ENCODE measurements around the gene SCYL2.

The SCYL2 gene

DNA sequence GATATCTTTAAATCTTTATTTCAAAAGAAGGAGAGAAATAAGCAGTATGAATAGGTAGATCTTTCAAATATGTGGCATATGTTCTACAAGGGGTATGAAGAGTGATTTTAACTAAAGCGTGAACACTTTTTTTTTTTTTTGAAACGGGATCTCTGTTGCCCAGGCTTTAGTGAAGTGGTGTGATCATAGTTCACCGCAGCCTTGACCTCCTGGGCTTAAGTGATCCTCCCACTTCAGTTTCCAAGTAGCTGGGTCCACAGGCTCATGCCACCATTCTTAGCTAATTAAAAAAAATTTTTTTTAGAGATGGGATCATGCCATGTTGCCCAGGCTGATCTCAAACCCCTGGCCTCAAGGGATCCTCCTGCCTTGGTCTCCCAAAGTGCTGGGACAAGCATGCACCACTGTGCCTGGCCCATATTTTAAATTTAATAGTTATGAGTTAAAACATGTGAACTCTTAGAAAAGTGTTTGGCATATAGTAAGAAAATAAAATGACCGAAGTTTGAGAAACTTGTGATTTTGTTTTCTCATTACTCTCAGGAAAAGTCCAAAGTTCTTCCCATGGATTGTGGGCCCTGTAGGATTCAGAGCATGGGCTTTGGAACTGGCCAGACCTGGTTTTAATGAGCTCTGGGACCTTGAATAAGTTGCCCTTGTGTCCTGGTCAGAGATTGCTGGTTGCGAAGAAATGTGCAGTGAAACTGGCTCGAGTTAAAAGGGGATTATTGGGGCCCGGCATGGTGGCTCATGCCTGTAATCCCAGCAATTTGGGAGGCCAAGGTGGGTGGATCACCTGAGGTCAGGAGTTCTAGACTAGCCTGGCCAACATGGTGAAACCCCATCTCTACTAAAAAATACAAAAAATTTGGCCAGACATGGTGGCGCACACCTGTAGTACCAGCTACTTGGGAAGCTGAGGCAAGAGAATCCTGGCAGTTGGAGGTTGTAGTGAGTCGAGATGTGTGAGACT lies 116.9 kb downstream of the SCYL2 start:
- TF ChIP-seq, protein P1, sequence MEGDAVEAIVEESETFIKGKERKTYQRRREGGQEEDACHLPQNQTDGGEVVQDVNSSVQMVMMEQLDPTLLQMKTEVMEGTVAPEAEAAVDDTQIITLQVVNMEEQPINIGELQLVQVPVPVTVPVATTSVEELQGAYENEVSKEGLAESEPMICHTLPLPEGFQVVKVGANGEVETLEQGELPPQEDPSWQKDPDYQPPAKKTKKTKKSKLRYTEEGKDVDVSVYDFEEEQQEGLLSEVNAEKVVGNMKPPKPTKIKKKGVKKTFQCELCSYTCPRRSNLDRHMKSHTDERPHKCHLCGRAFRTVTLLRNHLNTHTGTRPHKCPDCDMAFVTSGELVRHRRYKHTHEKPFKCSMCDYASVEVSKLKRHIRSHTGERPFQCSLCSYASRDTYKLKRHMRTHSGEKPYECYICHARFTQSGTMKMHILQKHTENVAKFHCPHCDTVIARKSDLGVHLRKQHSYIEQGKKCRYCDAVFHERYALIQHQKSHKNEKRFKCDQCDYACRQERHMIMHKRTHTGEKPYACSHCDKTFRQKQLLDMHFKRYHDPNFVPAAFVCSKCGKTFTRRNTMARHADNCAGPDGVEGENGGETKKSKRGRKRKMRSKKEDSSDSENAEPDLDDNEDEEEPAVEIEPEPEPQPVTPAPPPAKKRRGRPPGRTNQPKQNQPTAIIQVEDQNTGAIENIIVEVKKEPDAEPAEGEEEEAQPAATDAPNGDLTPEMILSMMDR (IDR thresholded peaks at IDR 0.05), result no peak
- H3K27ac ChIP-seq, result no peak overlapping the region
- H3K4me1 ChIP-seq (ENCODE audit: control insufficient read depth in 1 of 2, insufficient read depth in 1 of 2, low read depth in 1 of 2, low read length in 1 of 2), result no peaks in the 10 kb centered on the region
- no peaks in the 10 kb centered on the region for H3K36me3 ChIP-seq
- H3K4me3 ChIP-seq (ENCODE audit: low read depth in 1 of 2, low read length in 1 of 2), result no peak overlapping the region
- no peaks in the 10 kb centered on the region for H3K9me3 ChIP-seq
- peaks cover 5% of the 10 kb centered on the region for H3K27me3 ChIP-seq

DNA sequence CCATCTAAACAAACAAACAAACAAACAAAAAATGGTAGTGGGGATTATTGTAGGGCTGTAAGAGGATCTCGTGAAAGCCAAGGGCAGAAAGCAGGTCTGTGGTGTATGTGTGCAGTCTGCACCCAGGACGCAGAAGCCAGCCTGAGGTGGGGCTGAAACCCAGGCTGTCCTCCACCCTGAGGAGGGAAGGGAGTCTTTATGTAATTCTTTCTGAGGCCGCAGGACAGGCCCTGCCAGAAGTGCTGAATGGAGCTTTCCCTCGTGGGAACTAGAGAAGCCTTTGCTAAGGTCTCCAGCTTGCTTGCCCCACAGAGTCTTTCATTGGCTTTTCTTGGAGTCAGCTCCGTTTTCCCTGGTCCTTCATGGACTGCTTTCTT lies 117.6 kb downstream of the SCYL2 start:
- Histone ChIP-seq H3K27me3 (peaks cover 5% of the 10 kb centered on the region), H3K4me1 (ENCODE audit: control insufficient read depth in 1 of 2, insufficient read depth in 1 of 2, low read depth in 1 of 2, low read length in 1 of 2) (no peaks in the 10 kb centered on the region), H3K36me3 (no peaks in the 10 kb centered on the region), H3K4me3 (ENCODE audit: low read depth in 1 of 2, low read length in 1 of 2) (no peak overlapping the region), H3K9me3 (no peaks in the 10 kb centered on the region), H3K27ac (no peak overlapping the region)
- TF ChIP-seq, protein P1 (IDR thresholded peaks at IDR 0.05), result no peak

DNA sequence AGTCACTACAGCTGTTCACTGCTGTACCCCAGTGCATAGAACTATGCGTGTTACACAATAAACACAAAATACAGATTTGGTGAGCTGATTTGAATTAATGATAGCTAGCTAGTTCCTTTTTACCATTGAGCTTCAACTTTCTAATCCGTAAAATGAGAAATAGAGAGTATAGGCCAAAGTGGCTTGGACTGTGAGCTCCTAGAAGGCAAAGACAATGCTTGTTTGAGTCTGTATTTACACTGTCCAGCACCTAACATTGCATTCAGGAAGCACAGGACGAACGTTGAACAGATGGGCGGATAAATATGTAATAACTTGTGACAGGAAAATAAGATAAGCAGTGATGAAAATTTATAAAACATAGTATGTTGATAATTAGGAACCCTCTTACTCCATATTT lies 121.4 kb downstream of the SCYL2 start:
- H3K36me3 ChIP-seq, result no peaks in the 10 kb centered on the region
- no peaks in the 10 kb centered on the region for H3K9me3 ChIP-seq
- TF ChIP-seq, protein P1 (IDR thresholded peaks at IDR 0.05), result no peak
- H3K4me1 ChIP-seq (ENCODE audit: control insufficient read depth in 1 of 2, insufficient read depth in 1 of 2, low read depth in 1 of 2, low read length in 1 of 2), result no peaks in the 10 kb centered on the region
- no peak overlapping the region for H3K4me3 ChIP-seq (ENCODE audit: low read depth in 1 of 2, low read length in 1 of 2)
- no peak overlapping the region for H3K27ac ChIP-seq
- H3K27me3 ChIP-seq, result peaks cover 10% of the 10 kb centered on the region

Measured in neutrophil (primary cell).